ENCODE data around the gene PDK2. TPM values are rescaled to one million over a fixed set of nuclear protein-coding genes. Genes with fewer than 3 reads are reported as not detected.

Gene PDK2
- total and polyA plus RNA-seq, 10 of the 15 experiments (the other 5 are each of a cell fraction or from before 2014, with no cell fraction given) = 0.98 to 22.6 (median 12.3) TPM

DNA sequence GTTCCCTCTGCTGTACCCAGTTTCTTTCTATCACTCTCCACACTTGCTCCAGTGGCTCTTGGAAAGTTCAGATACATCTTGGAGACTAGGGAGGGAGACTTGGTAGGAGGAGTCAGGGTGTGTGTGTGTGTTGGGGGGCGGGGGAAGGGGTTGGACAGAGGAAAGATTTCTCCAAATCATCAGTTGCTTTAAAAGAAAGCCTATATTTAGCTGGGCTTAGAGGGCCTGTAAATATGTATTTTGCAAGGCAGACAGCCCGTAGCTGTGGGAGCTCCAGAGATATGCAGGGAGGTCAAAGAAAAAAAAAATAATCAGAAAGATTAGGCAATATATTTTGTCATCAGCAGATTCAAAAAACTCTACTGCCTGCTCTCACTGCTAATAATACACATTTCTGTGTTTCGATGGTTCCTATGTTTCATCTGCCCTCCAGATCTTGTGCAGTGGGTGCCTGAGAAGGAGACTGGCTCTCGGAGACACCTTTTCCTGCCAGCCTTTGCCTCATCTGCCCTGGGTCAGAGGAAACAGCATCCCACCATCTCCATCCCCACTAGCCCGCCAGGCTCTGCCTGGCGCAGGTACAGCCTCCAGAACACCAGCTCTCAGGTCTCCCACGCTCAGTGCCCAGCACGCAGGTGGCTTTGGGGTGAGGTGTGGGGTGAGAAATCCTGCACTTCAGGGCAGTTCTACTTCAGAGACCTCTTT is 60.1 kb downstream of the PDK2 start (continued):
- TF ChIP-seq, protein P1, sequence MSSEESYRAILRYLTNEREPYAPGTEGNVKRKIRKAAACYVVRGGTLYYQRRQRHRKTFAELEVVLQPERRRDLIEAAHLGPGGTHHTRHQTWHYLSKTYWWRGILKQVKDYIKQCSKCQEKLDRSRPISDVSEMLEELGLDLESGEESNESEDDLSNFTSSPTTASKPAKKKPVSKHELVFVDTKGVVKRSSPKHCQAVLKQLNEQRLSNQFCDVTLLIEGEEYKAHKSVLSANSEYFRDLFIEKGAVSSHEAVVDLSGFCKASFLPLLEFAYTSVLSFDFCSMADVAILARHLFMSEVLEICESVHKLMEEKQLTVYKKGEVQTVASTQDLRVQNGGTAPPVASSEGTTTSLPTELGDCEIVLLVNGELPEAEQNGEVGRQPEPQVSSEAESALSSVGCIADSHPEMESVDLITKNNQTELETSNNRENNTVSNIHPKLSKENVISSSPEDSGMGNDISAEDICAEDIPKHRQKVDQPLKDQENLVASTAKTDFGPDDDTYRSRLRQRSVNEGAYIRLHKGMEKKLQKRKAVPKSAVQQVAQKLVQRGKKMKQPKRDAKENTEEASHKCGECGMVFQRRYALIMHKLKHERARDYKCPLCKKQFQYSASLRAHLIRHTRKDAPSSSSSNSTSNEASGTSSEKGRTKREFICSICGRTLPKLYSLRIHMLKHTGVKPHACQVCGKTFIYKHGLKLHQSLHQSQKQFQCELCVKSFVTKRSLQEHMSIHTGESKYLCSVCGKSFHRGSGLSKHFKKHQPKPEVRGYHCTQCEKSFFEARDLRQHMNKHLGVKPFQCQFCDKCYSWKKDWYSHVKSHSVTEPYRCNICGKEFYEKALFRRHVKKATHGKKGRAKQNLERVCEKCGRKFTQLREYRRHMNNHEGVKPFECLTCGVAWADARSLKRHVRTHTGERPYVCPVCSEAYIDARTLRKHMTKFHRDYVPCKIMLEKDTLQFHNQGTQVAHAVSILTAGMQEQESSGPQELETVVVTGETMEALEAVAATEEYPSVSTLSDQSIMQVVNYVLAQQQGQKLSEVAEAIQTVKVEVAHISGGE (CRISPR knock-in tag; IDR thresholded peaks at IDR 0.05) = no peak
- TF ChIP-seq, protein P2, sequence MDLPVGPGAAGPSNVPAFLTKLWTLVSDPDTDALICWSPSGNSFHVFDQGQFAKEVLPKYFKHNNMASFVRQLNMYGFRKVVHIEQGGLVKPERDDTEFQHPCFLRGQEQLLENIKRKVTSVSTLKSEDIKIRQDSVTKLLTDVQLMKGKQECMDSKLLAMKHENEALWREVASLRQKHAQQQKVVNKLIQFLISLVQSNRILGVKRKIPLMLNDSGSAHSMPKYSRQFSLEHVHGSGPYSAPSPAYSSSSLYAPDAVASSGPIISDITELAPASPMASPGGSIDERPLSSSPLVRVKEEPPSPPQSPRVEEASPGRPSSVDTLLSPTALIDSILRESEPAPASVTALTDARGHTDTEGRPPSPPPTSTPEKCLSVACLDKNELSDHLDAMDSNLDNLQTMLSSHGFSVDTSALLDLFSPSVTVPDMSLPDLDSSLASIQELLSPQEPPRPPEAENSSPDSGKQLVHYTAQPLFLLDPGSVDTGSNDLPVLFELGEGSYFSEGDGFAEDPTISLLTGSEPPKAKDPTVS (IDR thresholded peaks at IDR 0.05; ENCODE audit: low read depth, low read length) = no peak
- TF ChIP-seq MYC (IDR thresholded peaks at IDR 0.05; ENCODE audit: insufficient read depth, insufficient read length, insufficient replicate concordance, low read length, severe bottlenecking) = no peak
- TF ChIP-seq, protein P3, sequence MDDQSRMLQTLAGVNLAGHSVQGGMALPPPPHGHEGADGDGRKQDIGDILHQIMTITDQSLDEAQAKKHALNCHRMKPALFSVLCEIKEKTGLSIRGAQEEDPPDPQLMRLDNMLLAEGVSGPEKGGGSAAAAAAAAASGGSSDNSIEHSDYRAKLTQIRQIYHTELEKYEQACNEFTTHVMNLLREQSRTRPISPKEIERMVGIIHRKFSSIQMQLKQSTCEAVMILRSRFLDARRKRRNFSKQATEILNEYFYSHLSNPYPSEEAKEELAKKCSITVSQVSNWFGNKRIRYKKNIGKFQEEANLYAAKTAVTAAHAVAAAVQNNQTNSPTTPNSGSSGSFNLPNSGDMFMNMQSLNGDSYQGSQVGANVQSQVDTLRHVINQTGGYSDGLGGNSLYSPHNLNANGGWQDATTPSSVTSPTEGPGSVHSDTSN (IDR thresholded peaks at IDR 0.05; ENCODE audit: insufficient replicate concordance, low read depth, low read length) = no peak
- no peak for TF ChIP-seq MTA2 (IDR thresholded peaks at IDR 0.05; ENCODE audit: low read depth)
